Measurements from ENCODE around the gene FAM200C.

GRCh38 chr5:160347448-160347847 is 52.4 kb downstream of the FAM200C start:
- TF ChIP-seq EZH2phosphoT487 (IDR thresholded peaks at IDR 0.05; ENCODE audit: low read depth, severe bottlenecking, unreplicated experiment) = no peak
- no peak for TF ChIP-seq CTCF (IDR thresholded peaks at IDR 0.05; ENCODE audit: poor library complexity)

Measured in hepatocyte (in vitro differentiated cells).